ENCODE measurements around the gene RTTN. TPM values are rescaled to one million over a fixed set of nuclear protein-coding genes. Genes with fewer than 3 reads are reported as not detected.
A peak's percentile ranks its signal among the peaks of the same experiment; 100 is the strongest.

Gene RTTN
- total RNA-seq, 1 experiment from 2014 or later = 64.7 TPM

DNA sequence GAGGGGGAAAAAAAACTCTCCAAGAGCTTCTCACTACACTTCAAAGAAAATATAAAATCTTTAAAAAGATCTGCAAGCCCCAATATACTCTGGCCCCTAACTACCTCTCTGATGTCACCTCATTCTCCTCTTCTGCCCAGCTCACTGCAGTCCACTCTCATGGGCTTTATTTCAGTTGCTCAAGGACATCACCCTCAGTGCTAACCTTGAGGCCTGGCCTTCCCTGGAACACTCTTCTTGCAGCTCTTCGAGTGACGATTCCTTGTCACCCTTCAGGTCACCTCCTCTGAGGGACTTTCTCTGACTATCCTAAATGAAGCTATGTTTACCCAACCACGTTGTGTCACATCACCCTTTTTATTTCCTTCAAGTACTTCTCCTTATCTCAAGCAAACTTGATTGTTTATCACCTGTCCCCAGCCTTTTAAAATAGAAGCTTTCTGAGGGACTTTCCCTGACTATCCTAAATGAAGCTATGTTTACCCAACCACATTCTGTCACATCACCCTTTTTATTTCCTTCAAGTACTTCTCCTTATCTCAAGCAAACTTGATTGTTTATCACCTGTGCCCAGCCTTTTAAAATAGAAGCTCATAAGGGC, 10.4 kb downstream of the RTTN start:
- TF ChIP-seq, protein P1, sequence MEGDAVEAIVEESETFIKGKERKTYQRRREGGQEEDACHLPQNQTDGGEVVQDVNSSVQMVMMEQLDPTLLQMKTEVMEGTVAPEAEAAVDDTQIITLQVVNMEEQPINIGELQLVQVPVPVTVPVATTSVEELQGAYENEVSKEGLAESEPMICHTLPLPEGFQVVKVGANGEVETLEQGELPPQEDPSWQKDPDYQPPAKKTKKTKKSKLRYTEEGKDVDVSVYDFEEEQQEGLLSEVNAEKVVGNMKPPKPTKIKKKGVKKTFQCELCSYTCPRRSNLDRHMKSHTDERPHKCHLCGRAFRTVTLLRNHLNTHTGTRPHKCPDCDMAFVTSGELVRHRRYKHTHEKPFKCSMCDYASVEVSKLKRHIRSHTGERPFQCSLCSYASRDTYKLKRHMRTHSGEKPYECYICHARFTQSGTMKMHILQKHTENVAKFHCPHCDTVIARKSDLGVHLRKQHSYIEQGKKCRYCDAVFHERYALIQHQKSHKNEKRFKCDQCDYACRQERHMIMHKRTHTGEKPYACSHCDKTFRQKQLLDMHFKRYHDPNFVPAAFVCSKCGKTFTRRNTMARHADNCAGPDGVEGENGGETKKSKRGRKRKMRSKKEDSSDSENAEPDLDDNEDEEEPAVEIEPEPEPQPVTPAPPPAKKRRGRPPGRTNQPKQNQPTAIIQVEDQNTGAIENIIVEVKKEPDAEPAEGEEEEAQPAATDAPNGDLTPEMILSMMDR (IDR thresholded peaks at IDR 0.05; ENCODE audit: unreplicated experiment) = no peak
- intact Hi-C loops (cut with micrococcal nuclease) = loop anchor here (5.0 kb wide), 1 partner anchor 187 kb away; no protein-coding TSS in a partner anchor
- ChIA-PET CTCF (interaction anchor here (0.6 to 18.4 kb wide), 35 partner anchors 8 to 989 kb away, joined by 3 to 323 read pairs (median 5); partner anchors contain the start of gene RTTN), POLR2A (interaction anchor here (1.5 to 1.6 kb wide), 3 partner anchors 11 to 239 kb away, joined by 5 to 8 read pairs (median 5); no protein-coding TSS in a partner anchor)
- DNase-seq (ENCODE audit: unreplicated experiment) = no peak
- H3K27me3 Mint-ChIP-seq (ENCODE audit: insufficient read depth, unreplicated experiment) = no peaks in the 10 kb centered on the region
- no peaks in the 10 kb centered on the region for H3K9me3 Mint-ChIP-seq (ENCODE audit: unreplicated experiment)
- BruUV-seq (replicated peaks) = no TSS peak
- no peak overlapping the region for H3K4me3 Mint-ChIP-seq (ENCODE audit: unreplicated experiment)
- H3K36me3 Mint-ChIP-seq (ENCODE audit: insufficient read depth, unreplicated experiment) = peaks cover 34% of the 10 kb centered on the region
- no peaks in the 10 kb centered on the region for H3K4me1 Mint-ChIP-seq (ENCODE audit: insufficient read depth, unreplicated experiment)
- H3K27ac Mint-ChIP-seq (ENCODE audit: low read depth, unreplicated experiment) = peak overlapping the region; percentile 55

GRCh38 chr18:70194227-70194890, 11.1 kb downstream of the RTTN start:
- intact Hi-C loops (cut with micrococcal nuclease) = no loop called here
- CTCF ChIA-PET = interaction anchor here (0.6 to 18.4 kb wide), 23 partner anchors 9 to 442 kb away, joined by 3 to 323 read pairs (median 5); partner anchors contain the start of gene RTTN
- Mint-ChIP-seq H3K9me3 (ENCODE audit: unreplicated experiment) (no peaks in the 10 kb centered on the region), H3K36me3 (ENCODE audit: insufficient read depth, unreplicated experiment) (peaks cover 37% of the 10 kb centered on the region), H3K27ac (ENCODE audit: low read depth, unreplicated experiment) (no peak overlapping the region), H3K4me1 (ENCODE audit: insufficient read depth, unreplicated experiment) (no peaks in the 10 kb centered on the region), H3K4me3 (ENCODE audit: unreplicated experiment) (no peak overlapping the region), H3K27me3 (ENCODE audit: insufficient read depth, unreplicated experiment) (no peaks in the 10 kb centered on the region)
- BruUV-seq (replicated peaks) = no TSS peak
- POLR2A ChIA-PET = interaction anchor here (0.9 to 1.6 kb wide), 3 partner anchors 12 to 228 kb away, joined by 3 to 8 read pairs (median 5); partner anchors contain the start of gene SOCS6
- DNase-seq (ENCODE audit: unreplicated experiment) = no peak
- TF ChIP-seq, protein P1 (IDR thresholded peaks at IDR 0.05; ENCODE audit: unreplicated experiment) = no peak

- TF ChIP-seq, protein P1 (IDR thresholded peaks at IDR 0.05; ENCODE audit: unreplicated experiment) = no peak
- H3K4me3 Mint-ChIP-seq (ENCODE audit: unreplicated experiment) = no peak overlapping the region
- no peaks in the 10 kb centered on the region for H3K27me3 Mint-ChIP-seq (ENCODE audit: insufficient read depth, unreplicated experiment)
- H3K27ac Mint-ChIP-seq (ENCODE audit: low read depth, unreplicated experiment) = peak overlapping the region; percentile 14
- H3K36me3 Mint-ChIP-seq (ENCODE audit: insufficient read depth, unreplicated experiment) = peaks cover 33% of the 10 kb centered on the region
- no peak for DNase-seq (ENCODE audit: unreplicated experiment)
- intact Hi-C loops (cut with micrococcal nuclease) = no loop called here
- H3K4me1 Mint-ChIP-seq (ENCODE audit: insufficient read depth, unreplicated experiment) = no peaks in the 10 kb centered on the region
- no peaks in the 10 kb centered on the region for H3K9me3 Mint-ChIP-seq (ENCODE audit: unreplicated experiment)
- CTCF ChIA-PET = interaction anchor here (0.6 to 18.4 kb wide), 4 partner anchors 8 to 264 kb away, joined by 3 to 323 read pairs (median 10); no protein-coding TSS in a partner anchor
- POLR2A ChIA-PET = no interaction called here
- no TSS peak for BruUV-seq (replicated peaks)
Observed at GRCh38 chr18:70190529-70190928, 15.0 kb downstream of the RTTN start.

GRCh38 chr18:70188113-70188512, 17.4 kb downstream of the RTTN start:
- ChIA-PET CTCF (interaction anchor here (0.9 to 18.4 kb wide), 4 partner anchors 247 to 303 kb away, joined by 3 to 323 read pairs (median 6); no protein-coding TSS in a partner anchor), POLR2A (interaction anchor here (1.2 kb wide), 1 partner anchor 38 kb away, joined by 3 read pairs; no protein-coding TSS in a partner anchor)
- peak overlapping the region; percentile 19 for H3K27ac Mint-ChIP-seq (ENCODE audit: low read depth, unreplicated experiment)
- peaks cover 31% of the 10 kb centered on the region for H3K36me3 Mint-ChIP-seq (ENCODE audit: insufficient read depth, unreplicated experiment)
- no peaks in the 10 kb centered on the region for H3K4me1 Mint-ChIP-seq (ENCODE audit: insufficient read depth, unreplicated experiment)
- intact Hi-C loops (cut with micrococcal nuclease) = no loop called here
- no peak for DNase-seq (ENCODE audit: unreplicated experiment)
- no peak overlapping the region for H3K4me3 Mint-ChIP-seq (ENCODE audit: unreplicated experiment)
- no peaks in the 10 kb centered on the region for H3K27me3 Mint-ChIP-seq (ENCODE audit: insufficient read depth, unreplicated experiment)
- no TSS peak for BruUV-seq (replicated peaks)
- H3K9me3 Mint-ChIP-seq (ENCODE audit: unreplicated experiment) = no peaks in the 10 kb centered on the region
- TF ChIP-seq, protein P1 (IDR thresholded peaks at IDR 0.05; ENCODE audit: unreplicated experiment) = no peak
